HCT116 (cell line): Measurements from ENCODE around the gene ZIC4. TPM values are rescaled to one million over a fixed set of nuclear protein-coding genes. Genes with fewer than 3 reads are reported as not detected.

Experiments
- ATAC-seq: fragments of 200-7000 bp; cut with Tn5 transposase; 2 replicates; pipeline ENCODE4 v1.9.1; 2020; ENCODE audit warnings: mild to moderate bottlenecking, moderate library complexity
- BruUV-seq: library from RNA; stranded (reverse); fragments of 400-500 nt; replicated peaks from 2 replicates; lab custom pipeline; 2021; lab: Mats Ljungman, UMichigan
- CTCF ChIA-PET: fragments of 300-600 bp; sonication (Branson Sonifier 250); formaldehyde crosslinking; loops from one replicate; lab custom pipeline; 2021; ENCODE audit warnings: antibody characterized with exemption; lab: Charles Lee
- POLR2A ChIA-PET: fragments of 300-600, 350-600 bp; sonication (Branson Sonifier 250); formaldehyde crosslinking; loops from one replicate; lab custom pipeline; 2021; ENCODE audit warnings: antibody characterized with exemption; lab: Charles Lee
- RAD21 ChIA-PET, 2 experiments: fragments of 300-600 bp; sonication (Branson Sonifier 250); formaldehyde crosslinking; loops; one replicate each; lab custom pipeline; 2023; ENCODE audit warnings: low total read pairs in 2 of 2; ENCODE audit not compliant: uncharacterized antibody in 2 of 2, unreplicated experiment in 2 of 2, low non-redundant PET in 1 of 2; lab: Charles Lee
- DNase-seq: peaks from one replicate; pipeline ENCODE4 v3.0.0-alpha.2; 2010; ENCODE audit warnings: low read depth, low spot score
- H2AFZ ChIP-seq: fragments of 200-600 bp; shearing (Covaris generic), sonication (generic); 2 replicates; pipeline ENCODE4 v1.6.1; 2017; ENCODE audit warnings: low read depth, mixed run types, mixed read lengths, antibody characterized with exemption, low read length; ENCODE audit not compliant: poor library complexity, severe bottlenecking
- H3K27ac ChIP-seq: 2 replicates; pipeline ENCODE4 v1.5.1; 2012; ENCODE audit warnings: low read depth, low read length
- H3K27me3 ChIP-seq: fragments of 200-600 bp; sonication (generic); 2 replicates; pipeline ENCODE4 v1.6.1; 2016; ENCODE audit warnings: mixed run types, low read length, mixed read lengths; ENCODE audit not compliant: insufficient read depth
- H3K36me3 ChIP-seq, 2 experiments: fragments of 200-500 bp in 1 of 2; fragments of 200-600 bp in 1 of 2; sonication (Bioruptor generic) in 1 of 2; sonication (generic) in 1 of 2; 2 replicates each; pipeline versions ENCODE4 v1.5.1 to v1.6.1; 2014 to 2016; ENCODE audit warnings: low read length in 2 of 2, inconsistent platforms in 1 of 2, mixed read lengths in 1 of 2, mixed run types in 1 of 2; ENCODE audit not compliant: insufficient read depth in 2 of 2, control insufficient read depth in 1 of 2
- H3K4me1 ChIP-seq, 2 experiments: fragments of 200-600 bp in 1 of 2; sonication (generic) in 1 of 2; 2 replicates each; pipeline versions ENCODE4 v1.5.1 to v1.6.1; 2012 to 2017; ENCODE audit warnings: low read length in 2 of 2, inconsistent platforms in 1 of 2, mild to moderate bottlenecking in 1 of 2, mixed read lengths in 1 of 2, mixed run types in 1 of 2, moderate library complexity in 1 of 2; ENCODE audit not compliant: insufficient read depth in 2 of 2, control insufficient read depth in 1 of 2
- H3K4me2 ChIP-seq: fragments of 200-600 bp; sonication (generic); 2 replicates; pipeline ENCODE4 v1.6.1; 2017; ENCODE audit warnings: mixed run types, low read length, mixed read lengths
- H3K4me3 ChIP-seq, 2 experiments: fragments of 200-600 bp in 1 of 2; sonication (generic) in 1 of 2; replicated peaks in 1 of 2; 2 replicates each; pipeline ENCODE4 v1.5.1; 2011 to 2016; ENCODE audit warnings: low read length in 2 of 2, control low read depth in 1 of 2, low read depth in 1 of 2, mild to moderate bottlenecking in 1 of 2, mixed read lengths in 1 of 2, mixed run types in 1 of 2
- H3K79me2 ChIP-seq: fragments of 200-600 bp; sonication (generic); 2 replicates; pipeline ENCODE4 v1.6.1; 2017; ENCODE audit warnings: mild to moderate bottlenecking, mixed run types, low read length, moderate library complexity, mixed read lengths; ENCODE audit not compliant: insufficient read depth
- H3K9ac ChIP-seq: fragments of 200-600 bp; sonication (generic); 2 replicates; pipeline ENCODE4 v1.6.1; 2016; ENCODE audit warnings: low read length, mixed read lengths
- H3K9me2 ChIP-seq: fragments of 200-600 bp; sonication (generic), shearing (Covaris generic); 2 replicates; pipeline ENCODE4 v1.6.1; 2017; ENCODE audit warnings: mixed run types, mild to moderate bottlenecking, moderate library complexity; ENCODE audit not compliant: insufficient read depth
- H3K9me3 ChIP-seq, 2 experiments: fragments of 200-500 bp in 1 of 2; fragments of 200-600 bp in 1 of 2; sonication (Bioruptor generic) in 1 of 2; sonication (generic) in 1 of 2; 2 replicates each; pipeline ENCODE4 v1.6.1; 2014 to 2017; ENCODE audit warnings: low read length in 2 of 2, mixed read lengths in 2 of 2, inconsistent platforms in 1 of 2, low read depth in 1 of 2, mild to moderate bottlenecking in 1 of 2, mixed run types in 1 of 2, moderate library complexity in 1 of 2; ENCODE audit not compliant: control insufficient read depth in 1 of 2, insufficient read depth in 1 of 2
- H4K20me1 ChIP-seq: fragments of 200-600 bp; sonication (generic), shearing (Covaris generic); 2 replicates; pipeline ENCODE4 v1.6.1; 2017; ENCODE audit warnings: mixed run types, mild to moderate bottlenecking, moderate library complexity; ENCODE audit not compliant: insufficient read depth
- EZH2 ChIP-seq: fragments of 200-600 bp; sonication (generic); IDR thresholded peaks from 2 replicates; pipeline ENCODE4 v1.6.1; 2017; ENCODE audit warnings: antibody characterized with exemption, mixed run types
- EZH2phosphoT487 ChIP-seq: fragments of 200-600 bp; IDR thresholded peaks from 2 replicates; pipeline ENCODE4 v1.6.1; 2018; ENCODE audit warnings: antibody characterized with exemption, borderline replicate concordance
- POLR2A ChIP-seq: IDR thresholded peaks from 2 replicates; pipeline ENCODE4 v1.7.0; 2011; ENCODE audit warnings: borderline replicate concordance; ENCODE audit not compliant: insufficient read depth, insufficient read length; ENCODE audit errors: extremely low read depth
- RAD21 ChIP-seq: IDR thresholded peaks from 2 replicates; pipeline ENCODE4 v1.6.1; 2012; ENCODE audit warnings: low read depth, mild to moderate bottlenecking
- SP1 ChIP-seq: IDR thresholded peaks from 2 replicates; pipeline ENCODE4 v1.6.1; 2012; ENCODE audit warnings: low read depth
- SRF ChIP-seq: IDR thresholded peaks from 2 replicates; pipeline ENCODE4 v1.6.1; 2012; ENCODE audit warnings: low read depth
- YY1 ChIP-seq: IDR thresholded peaks from 2 replicates; pipeline ENCODE4 v1.6.1; 2011; ENCODE audit warnings: low read length, low read depth, moderate library complexity, mild to moderate bottlenecking; ENCODE audit not compliant: insufficient replicate concordance; ENCODE audit errors: extremely low read depth
- ZFX ChIP-seq: fragments of 450-650 bp; IDR thresholded peaks from 2 replicates; pipeline ENCODE4 v1.6.1; 2017
- ZNF274 ChIP-seq: fragments of 200-500 bp; sonication (Bioruptor generic); IDR thresholded peaks from 2 replicates; pipeline ENCODE4 v1.6.1; 2014; ENCODE audit warnings: mild to moderate bottlenecking, low read depth, low read length, inconsistent platforms
- intact Hi-C: fragments of 100-400 bp; cut with micrococcal nuclease; formaldehyde crosslinking; loops from 2 replicates; pipeline ENCODE4 v1.10.0; 2022
- total RNA-seq: library from RNA; stranded (reverse); gene quantifications from one replicate; pipeline ENCODE4 v1.2.1, GENCODE V29; 2021; ENCODE audit not compliant: unreplicated experiment
- TF ChIP-seq, protein P1 (sequence below): IDR thresholded peaks from 2 replicates; pipeline ENCODE4 v1.6.1; 2012
- TF ChIP-seq, protein P2 (sequence below): IDR thresholded peaks from 2 replicates; pipeline ENCODE4 v1.6.1; 2012; ENCODE audit warnings: low read depth
- TF ChIP-seq, protein P3 (sequence below): IDR thresholded peaks from 2 replicates; pipeline ENCODE4 v1.6.1; 2011; ENCODE audit warnings: mild to moderate bottlenecking, low read length, moderate library complexity; ENCODE audit not compliant: insufficient replicate concordance; ENCODE audit errors: extremely low read depth
- TF ChIP-seq, protein P4 (sequence below), 3 experiments: fragments of 200-600 bp in 1 of 3; sonication (generic) in 1 of 3; IDR thresholded peaks in 2 of 3; conservative IDR thresholded peaks in 1 of 3; 2 replicates each; pipeline ENCODE4 v1.5.1; 2012 to 2017; ENCODE audit warnings: low read depth in 2 of 3, low read length in 2 of 3, antibody characterized with exemption in 1 of 3, borderline replicate concordance in 1 of 3, control low read depth in 1 of 3, mild to moderate bottlenecking in 1 of 3, mixed read lengths in 1 of 3, mixed run types in 1 of 3, moderate library complexity in 1 of 3; ENCODE audit not compliant: insufficient read depth in 1 of 3

Gene ZIC4
- total RNA-seq, 1 experiment from 2014 or later = not detected

DNA sequence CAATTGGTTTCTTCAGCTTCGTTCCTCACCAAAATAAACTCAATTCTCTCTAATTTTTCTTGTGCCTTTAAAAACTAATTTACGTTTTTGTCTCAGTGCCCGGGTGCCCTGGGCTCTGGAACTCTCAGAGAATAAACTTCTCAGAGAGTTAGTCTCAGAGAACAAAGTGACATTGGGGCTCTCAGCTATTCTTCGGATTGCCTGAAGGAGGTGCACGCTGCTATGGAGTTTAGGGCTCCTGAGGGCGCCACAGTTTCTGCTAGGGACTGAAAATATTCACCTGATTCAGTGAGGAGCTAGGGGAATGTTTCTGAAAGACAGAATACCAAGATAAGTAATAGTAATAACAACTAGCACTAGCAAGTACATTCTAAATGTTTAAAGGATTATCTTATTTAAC lies 22.7 kb downstream of the ZIC4 start:
- intact Hi-C loops = loop anchor here (2.0 to 5.0 kb wide), 2 partner anchors 234 to 693 kb away; no protein-coding TSS in a partner anchor
- CTCF ChIA-PET = interaction anchor here (0.9 to 1.9 kb wide), 6 partner anchors 9 to 694 kb away, joined by 3 to 8 read pairs (median 6); no protein-coding TSS in a partner anchor
- Histone ChIP-seq H3K27me3 (no peaks in the 10 kb centered on the region), H3K27ac (no peak overlapping the region), H4K20me1 (no peaks in the 10 kb centered on the region), H3K36me3 (no peaks in the 10 kb centered on the region), H3K4me2 (no peak overlapping the region), H3K9ac (no peak overlapping the region), H3K9me3 (no peaks in the 10 kb centered on the region), H3K4me1 (no peaks in the 10 kb centered on the region), H3K9me2 (no peaks in the 10 kb centered on the region), H3K4me3 (no peak overlapping the region), H2AFZ (no peak overlapping the region), H3K79me2 (no peaks in the 10 kb centered on the region)
- DNase-seq = peak; percentile 3
- TF ChIP-seq, protein P1, sequence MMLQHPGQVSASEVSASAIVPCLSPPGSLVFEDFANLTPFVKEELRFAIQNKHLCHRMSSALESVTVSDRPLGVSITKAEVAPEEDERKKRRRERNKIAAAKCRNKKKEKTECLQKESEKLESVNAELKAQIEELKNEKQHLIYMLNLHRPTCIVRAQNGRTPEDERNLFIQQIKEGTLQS = no peak
- TF ChIP-seq EZH2 (no peak), EZH2phosphoT487 (no peak), POLR2A (no peak), ZFX (no peak), SP1 (no peak), ZNF274 (no peak), YY1 (no peak), SRF (no peak), RAD21 (peak; percentile 51)
- TF ChIP-seq, protein P2, sequence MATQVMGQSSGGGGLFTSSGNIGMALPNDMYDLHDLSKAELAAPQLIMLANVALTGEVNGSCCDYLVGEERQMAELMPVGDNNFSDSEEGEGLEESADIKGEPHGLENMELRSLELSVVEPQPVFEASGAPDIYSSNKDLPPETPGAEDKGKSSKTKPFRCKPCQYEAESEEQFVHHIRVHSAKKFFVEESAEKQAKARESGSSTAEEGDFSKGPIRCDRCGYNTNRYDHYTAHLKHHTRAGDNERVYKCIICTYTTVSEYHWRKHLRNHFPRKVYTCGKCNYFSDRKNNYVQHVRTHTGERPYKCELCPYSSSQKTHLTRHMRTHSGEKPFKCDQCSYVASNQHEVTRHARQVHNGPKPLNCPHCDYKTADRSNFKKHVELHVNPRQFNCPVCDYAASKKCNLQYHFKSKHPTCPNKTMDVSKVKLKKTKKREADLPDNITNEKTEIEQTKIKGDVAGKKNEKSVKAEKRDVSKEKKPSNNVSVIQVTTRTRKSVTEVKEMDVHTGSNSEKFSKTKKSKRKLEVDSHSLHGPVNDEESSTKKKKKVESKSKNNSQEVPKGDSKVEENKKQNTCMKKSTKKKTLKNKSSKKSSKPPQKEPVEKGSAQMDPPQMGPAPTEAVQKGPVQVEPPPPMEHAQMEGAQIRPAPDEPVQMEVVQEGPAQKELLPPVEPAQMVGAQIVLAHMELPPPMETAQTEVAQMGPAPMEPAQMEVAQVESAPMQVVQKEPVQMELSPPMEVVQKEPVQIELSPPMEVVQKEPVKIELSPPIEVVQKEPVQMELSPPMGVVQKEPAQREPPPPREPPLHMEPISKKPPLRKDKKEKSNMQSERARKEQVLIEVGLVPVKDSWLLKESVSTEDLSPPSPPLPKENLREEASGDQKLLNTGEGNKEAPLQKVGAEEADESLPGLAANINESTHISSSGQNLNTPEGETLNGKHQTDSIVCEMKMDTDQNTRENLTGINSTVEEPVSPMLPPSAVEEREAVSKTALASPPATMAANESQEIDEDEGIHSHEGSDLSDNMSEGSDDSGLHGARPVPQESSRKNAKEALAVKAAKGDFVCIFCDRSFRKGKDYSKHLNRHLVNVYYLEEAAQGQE = no peak
- TF ChIP-seq, protein P3, sequence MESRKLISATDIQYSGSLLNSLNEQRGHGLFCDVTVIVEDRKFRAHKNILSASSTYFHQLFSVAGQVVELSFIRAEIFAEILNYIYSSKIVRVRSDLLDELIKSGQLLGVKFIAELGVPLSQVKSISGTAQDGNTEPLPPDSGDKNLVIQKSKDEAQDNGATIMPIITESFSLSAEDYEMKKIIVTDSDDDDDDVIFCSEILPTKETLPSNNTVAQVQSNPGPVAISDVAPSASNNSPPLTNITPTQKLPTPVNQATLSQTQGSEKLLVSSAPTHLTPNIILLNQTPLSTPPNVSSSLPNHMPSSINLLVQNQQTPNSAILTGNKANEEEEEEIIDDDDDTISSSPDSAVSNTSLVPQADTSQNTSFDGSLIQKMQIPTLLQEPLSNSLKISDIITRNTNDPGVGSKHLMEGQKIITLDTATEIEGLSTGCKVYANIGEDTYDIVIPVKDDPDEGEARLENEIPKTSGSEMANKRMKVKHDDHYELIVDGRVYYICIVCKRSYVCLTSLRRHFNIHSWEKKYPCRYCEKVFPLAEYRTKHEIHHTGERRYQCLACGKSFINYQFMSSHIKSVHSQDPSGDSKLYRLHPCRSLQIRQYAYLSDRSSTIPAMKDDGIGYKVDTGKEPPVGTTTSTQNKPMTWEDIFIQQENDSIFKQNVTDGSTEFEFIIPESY = no peak
- TF ChIP-seq, protein P4, sequence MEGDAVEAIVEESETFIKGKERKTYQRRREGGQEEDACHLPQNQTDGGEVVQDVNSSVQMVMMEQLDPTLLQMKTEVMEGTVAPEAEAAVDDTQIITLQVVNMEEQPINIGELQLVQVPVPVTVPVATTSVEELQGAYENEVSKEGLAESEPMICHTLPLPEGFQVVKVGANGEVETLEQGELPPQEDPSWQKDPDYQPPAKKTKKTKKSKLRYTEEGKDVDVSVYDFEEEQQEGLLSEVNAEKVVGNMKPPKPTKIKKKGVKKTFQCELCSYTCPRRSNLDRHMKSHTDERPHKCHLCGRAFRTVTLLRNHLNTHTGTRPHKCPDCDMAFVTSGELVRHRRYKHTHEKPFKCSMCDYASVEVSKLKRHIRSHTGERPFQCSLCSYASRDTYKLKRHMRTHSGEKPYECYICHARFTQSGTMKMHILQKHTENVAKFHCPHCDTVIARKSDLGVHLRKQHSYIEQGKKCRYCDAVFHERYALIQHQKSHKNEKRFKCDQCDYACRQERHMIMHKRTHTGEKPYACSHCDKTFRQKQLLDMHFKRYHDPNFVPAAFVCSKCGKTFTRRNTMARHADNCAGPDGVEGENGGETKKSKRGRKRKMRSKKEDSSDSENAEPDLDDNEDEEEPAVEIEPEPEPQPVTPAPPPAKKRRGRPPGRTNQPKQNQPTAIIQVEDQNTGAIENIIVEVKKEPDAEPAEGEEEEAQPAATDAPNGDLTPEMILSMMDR (IDR thresholded peaks at IDR 0.05 in 2 of 3, conservative IDR thresholded peaks at IDR 0.05 in 1 of 3; ENCODE audit: borderline replicate concordance in 1 of 3, insufficient read depth in 1 of 3, low read depth in 2 of 3, low read length in 2 of 3) = peak; percentile 56 to 65 (median 61)
- ATAC-seq = peak; percentile 78
- POLR2A ChIA-PET = no interaction called here
- BruUV-seq = no TSS peak
- RAD21 ChIA-PET = interaction anchor here in 1 of 2 experiments (0.5 kb wide), 1 partner anchor 149 kb away, joined by 4 read pairs; no protein-coding TSS in a partner anchor
